Measurements from ENCODE around the gene KIF5C. TPM values are rescaled to one million over a fixed set of nuclear protein-coding genes. Genes with fewer than 3 reads are reported as not detected.
A peak's percentile ranks its signal among the peaks of the same experiment; 100 is the strongest.

KIF5C gene
- total RNA-seq, 1 donor from 2014 or later: 13.3 TPM

DNA sequence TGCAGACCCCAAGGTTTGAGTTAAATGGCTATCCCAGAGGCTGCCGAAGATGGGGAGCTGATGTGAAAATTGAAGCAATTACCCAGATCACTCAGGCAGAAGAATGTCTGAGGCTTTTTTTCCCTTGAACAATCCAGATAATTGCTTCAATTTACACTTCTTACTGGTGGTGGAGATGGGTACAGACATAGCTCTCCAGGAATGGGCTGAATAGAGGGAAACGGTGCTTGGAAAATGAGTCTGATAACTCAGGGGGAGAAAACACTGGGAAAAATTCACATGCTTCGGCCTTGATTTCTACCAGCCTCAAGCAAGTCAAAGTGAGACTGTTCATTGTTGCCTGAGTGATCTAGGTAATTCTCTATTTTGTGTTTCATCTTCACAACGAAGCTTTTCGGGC is 9.5 kb upstream of the KIF5C start:
- no peaks in the 10 kb centered on the region for H3K4me1 ChIP-seq
- no peaks in the 10 kb centered on the region for H3K27me3 ChIP-seq
- intact Hi-C loops (cut with DNase I): no loop called here
- no peak overlapping the region for H3K27ac ChIP-seq
- H3K4me3 ChIP-seq: no peak overlapping the region
- DNase-seq (ENCODE audit: extremely low spot score in 2 of 2): no peak
- TF ChIP-seq, protein P1, sequence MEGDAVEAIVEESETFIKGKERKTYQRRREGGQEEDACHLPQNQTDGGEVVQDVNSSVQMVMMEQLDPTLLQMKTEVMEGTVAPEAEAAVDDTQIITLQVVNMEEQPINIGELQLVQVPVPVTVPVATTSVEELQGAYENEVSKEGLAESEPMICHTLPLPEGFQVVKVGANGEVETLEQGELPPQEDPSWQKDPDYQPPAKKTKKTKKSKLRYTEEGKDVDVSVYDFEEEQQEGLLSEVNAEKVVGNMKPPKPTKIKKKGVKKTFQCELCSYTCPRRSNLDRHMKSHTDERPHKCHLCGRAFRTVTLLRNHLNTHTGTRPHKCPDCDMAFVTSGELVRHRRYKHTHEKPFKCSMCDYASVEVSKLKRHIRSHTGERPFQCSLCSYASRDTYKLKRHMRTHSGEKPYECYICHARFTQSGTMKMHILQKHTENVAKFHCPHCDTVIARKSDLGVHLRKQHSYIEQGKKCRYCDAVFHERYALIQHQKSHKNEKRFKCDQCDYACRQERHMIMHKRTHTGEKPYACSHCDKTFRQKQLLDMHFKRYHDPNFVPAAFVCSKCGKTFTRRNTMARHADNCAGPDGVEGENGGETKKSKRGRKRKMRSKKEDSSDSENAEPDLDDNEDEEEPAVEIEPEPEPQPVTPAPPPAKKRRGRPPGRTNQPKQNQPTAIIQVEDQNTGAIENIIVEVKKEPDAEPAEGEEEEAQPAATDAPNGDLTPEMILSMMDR (IDR thresholded peaks at IDR 0.05): no peak
- TF ChIP-seq POLR2AphosphoS5 (IDR thresholded peaks at IDR 0.05; ENCODE audit: insufficient read depth in 1 of 2, low read depth in 1 of 2) (no peak), POLR2A (IDR thresholded peaks at IDR 0.05) (no peak)
- H3K36me3 ChIP-seq: no peaks in the 10 kb centered on the region
- no peaks in the 10 kb centered on the region for H3K9me3 ChIP-seq

GRCh38 chr2:148866091-148866490 is 8.9 kb upstream of the KIF5C start:
- Histone ChIP-seq H3K27ac (no peak overlapping the region), H3K9me3 (no peaks in the 10 kb centered on the region), H3K36me3 (no peaks in the 10 kb centered on the region), H3K4me1 (no peaks in the 10 kb centered on the region), H3K27me3 (no peaks in the 10 kb centered on the region), H3K4me3 (no peak overlapping the region)
- intact Hi-C loops (cut with DNase I): no loop called here
- no peak for DNase-seq (ENCODE audit: extremely low spot score in 2 of 2)
- TF ChIP-seq, protein P1 (IDR thresholded peaks at IDR 0.05): no peak
- no peak for TF ChIP-seq POLR2AphosphoS5 (IDR thresholded peaks at IDR 0.05; ENCODE audit: insufficient read depth in 1 of 2, low read depth in 1 of 2)
- no peak for TF ChIP-seq POLR2A (IDR thresholded peaks at IDR 0.05)

- intact Hi-C loops (cut with DNase I): no loop called here
- Histone ChIP-seq H3K4me3 (no peak overlapping the region), H3K9me3 (no peaks in the 10 kb centered on the region), H3K4me1 (no peaks in the 10 kb centered on the region), H3K36me3 (no peaks in the 10 kb centered on the region), H3K27me3 (no peaks in the 10 kb centered on the region), H3K27ac (no peak overlapping the region)
- TF ChIP-seq POLR2A (IDR thresholded peaks at IDR 0.05) (no peak), POLR2AphosphoS5 (IDR thresholded peaks at IDR 0.05; ENCODE audit: insufficient read depth in 1 of 2, low read depth in 1 of 2) (no peak)
- TF ChIP-seq, protein P1 (IDR thresholded peaks at IDR 0.05): no peak
- no peak for DNase-seq (ENCODE audit: extremely low spot score in 2 of 2)
Measured at GRCh38 chr2:148867079-148867769, 7.8 kb upstream of the KIF5C start.

DNA sequence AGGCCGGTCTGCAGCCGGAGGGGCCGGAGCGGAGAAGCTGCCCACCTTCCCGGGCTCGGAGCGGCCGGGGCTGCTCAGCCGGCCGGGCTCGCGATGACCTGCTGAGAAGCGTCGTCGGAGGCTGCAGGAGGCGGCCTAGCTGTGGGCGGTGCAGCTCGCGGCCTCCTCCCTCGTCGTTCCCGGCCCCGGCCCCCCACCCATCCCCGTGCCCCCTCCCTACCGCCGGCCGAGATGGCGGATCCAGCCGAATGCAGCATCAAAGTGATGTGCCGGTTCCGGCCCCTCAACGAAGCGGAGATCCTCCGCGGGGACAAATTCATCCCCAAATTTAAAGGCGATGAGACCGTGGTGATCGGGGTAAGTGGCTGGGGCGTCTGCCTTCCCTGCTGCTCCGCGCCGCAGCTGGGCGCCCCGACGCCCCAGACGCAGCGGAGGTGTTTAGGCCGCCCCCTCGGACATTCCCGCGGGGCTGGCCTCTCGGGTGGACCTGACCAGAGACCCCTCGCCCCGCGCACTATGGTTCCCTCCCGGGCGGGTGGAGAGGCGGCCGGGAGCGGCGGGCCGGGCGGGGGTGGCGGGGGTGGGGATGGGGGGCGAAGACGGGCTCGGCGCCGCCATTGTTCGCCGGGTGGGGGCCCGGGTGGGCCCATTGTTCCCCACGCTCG is 492 bp downstream of the KIF5C start:
- no peak overlapping the region for H3K27ac ChIP-seq
- H3K4me1 ChIP-seq: peaks cover 24% of the 10 kb centered on the region
- no peaks in the 10 kb centered on the region for H3K27me3 ChIP-seq
- no peak for TF ChIP-seq POLR2A (IDR thresholded peaks at IDR 0.05)
- TF ChIP-seq POLR2AphosphoS5 (IDR thresholded peaks at IDR 0.05; ENCODE audit: insufficient read depth in 1 of 2, low read depth in 1 of 2): no peak
- TF ChIP-seq, protein P1 (IDR thresholded peaks at IDR 0.05): no peak
- H3K36me3 ChIP-seq: no peaks in the 10 kb centered on the region
- H3K9me3 ChIP-seq: no peaks in the 10 kb centered on the region
- no peak for DNase-seq (ENCODE audit: extremely low spot score in 2 of 2)
- H3K4me3 ChIP-seq: peak overlapping the region; percentile 56 to 62
- intact Hi-C loops (cut with DNase I): no loop called here

DNA sequence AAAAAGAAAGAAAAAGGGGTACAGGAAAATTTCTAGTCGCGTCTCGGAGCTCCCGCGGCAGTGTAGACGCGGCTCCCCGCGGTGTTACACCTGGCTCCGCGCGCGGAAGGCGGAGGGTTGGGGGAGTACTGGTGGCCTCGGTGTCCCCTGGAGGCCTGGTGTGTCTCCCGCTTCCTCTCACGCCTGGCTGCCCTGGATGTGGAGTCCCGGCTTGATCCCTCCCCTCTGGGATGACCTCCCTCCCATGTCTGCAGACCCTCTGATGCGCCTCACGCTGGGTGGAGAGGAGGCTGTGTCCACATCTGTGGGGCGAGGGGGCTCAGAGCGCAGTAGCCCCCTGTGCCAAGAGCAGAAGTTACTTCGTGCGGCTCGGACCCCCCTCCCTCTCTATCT is 1.2 kb downstream of the KIF5C start:
- Histone ChIP-seq H3K27me3 (no peaks in the 10 kb centered on the region), H3K4me3 (peak overlapping the region; percentile 56 to 62), H3K4me1 (peaks cover 24% of the 10 kb centered on the region), H3K9me3 (no peaks in the 10 kb centered on the region), H3K27ac (no peak overlapping the region), H3K36me3 (no peaks in the 10 kb centered on the region)
- no peak for TF ChIP-seq POLR2A (IDR thresholded peaks at IDR 0.05)
- TF ChIP-seq, protein P1 (IDR thresholded peaks at IDR 0.05): no peak
- TF ChIP-seq POLR2AphosphoS5 (IDR thresholded peaks at IDR 0.05; ENCODE audit: insufficient read depth in 1 of 2, low read depth in 1 of 2): no peak
- intact Hi-C loops (cut with DNase I): no loop called here
- no peak for DNase-seq (ENCODE audit: extremely low spot score in 2 of 2)
